GM10847 (cell line): Measurements from ENCODE around the gene RAB21.

Source experiments
- POLR2A ChIP-seq: IDR thresholded peaks from 2 replicates; pipeline ENCODE4 v1.6.1; 2011; ENCODE audit not compliant: insufficient read length; ENCODE audit errors: extremely low read depth

Gene RAB21

DNA sequence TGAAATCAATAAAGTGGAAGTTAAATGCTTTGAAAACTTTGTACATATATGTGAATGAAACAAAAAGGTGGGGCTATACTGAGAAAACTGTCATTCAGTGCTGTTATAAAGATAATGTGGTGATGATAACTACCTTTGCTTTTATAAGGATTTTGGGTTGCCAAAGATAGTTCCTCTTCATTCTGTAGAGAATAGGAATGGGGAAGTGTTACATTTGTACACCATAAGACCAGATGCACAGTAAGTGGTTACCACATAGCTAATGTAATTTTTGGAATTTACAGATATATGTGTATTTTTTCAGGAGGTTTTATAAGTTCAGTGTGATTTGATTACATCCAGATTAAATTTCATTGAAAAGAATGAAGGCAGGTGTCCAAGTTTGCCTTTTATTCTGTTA, 18.1 kb downstream of the RAB21 start:
- no peak for TF ChIP-seq POLR2A

DNA sequence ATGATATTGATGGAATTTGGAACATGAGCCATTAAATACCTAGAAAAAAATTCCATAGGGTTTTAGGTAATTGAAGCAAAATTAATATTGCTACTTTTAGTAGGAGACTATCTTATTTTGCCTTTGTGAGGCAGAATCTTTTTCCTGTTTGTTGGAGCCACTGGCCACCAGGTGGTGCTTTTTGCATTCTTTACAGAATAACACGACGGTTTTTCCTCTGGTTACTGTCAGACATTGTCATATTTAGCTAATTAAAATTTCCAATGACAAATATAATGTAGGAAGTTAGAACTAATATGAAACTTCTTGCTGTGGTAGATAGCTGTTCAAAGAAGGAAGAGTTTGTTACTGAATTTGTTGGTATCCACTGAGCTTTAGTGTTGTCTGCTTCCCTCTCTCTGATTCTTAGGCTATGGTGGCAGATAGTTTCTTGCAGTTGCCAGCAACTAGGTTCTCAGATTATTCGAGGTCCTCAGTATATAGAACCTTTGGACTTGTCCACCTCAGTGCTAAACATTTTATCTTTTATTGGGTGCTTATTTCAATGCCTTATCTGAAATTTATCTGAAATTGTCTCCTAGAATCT, 25.7 kb downstream of the RAB21 start:
- TF ChIP-seq POLR2A: no peak

DNA sequence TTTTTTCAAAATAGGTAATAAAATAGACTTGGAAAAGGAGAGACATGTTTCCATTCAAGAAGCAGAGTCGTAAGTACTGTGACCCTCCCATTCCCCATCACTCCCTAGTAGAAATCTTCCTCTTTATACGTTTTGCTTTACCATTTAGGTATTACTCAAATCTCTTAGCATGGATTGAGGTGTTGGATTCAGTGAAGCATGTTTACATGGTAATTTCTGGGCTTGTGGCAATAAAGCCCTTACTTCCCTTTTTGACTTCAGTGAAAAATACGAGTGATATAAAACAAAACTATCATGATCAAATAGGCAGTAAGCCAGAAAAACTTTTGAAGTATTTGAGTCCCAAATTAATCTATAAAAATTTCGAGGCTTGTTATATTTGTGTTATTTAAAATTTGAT, 27.4 kb downstream of the RAB21 start:
- no peak for TF ChIP-seq POLR2A

DNA sequence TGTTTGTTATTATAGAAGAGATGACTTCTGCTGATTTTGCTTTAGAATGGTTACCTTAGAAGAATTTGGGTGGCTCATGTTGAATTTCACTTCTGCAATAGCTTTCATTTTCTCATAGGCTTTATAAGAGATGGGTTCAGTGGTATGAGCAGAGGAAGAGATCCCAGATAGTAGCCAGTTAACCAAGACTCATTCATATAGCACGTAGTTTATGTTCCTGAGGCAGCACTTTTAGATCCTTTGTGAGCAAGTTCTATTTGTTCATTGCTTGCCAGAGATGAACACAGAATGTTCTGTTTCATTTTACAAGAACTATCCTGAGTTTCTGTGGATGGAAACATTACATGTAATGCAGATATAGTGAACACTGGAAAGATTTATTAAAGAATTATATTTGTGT, 32.2 kb downstream of the RAB21 start:
- no peak for TF ChIP-seq POLR2A

DNA sequence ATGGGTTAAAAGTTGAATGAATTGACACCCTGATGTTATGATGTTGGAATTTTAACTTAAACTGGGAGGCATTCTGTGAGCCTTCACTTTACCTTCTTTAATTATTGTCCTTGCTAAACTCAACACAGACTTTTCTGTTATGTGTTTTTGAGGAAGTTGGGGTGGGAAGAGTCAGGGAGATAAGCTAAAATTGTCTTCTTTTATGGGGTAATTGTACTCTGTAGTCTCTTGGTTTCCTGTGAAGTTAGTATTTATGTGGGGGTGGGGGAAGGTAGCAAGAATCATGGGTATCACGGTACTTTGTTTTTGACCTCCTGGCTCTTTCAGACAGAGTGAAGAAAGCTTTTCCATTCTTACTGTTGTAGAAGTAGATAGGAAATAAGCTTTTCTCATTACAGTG, 32.9 kb downstream of the RAB21 start:
- TF ChIP-seq POLR2A: no peak

DNA sequence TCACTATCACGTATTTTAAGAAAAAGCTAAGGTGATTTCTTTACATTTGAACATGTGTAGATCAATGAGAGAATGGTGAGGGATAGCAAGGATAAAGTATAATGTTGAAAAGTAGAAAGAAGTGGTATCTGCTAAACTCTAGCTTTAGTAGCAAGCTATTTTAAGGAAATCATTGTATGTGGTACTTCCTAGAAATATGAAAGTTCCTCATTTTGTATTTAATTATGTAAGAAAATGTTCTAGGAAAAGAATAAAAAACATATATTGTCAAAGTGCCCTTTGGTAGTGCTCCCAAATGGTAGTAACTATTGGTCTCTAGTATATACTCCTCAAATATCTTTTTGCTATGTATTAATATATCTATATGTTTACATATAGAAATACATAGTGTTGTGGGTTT, 35.7 kb downstream of the RAB21 start:
- TF ChIP-seq POLR2A: no peak

DNA sequence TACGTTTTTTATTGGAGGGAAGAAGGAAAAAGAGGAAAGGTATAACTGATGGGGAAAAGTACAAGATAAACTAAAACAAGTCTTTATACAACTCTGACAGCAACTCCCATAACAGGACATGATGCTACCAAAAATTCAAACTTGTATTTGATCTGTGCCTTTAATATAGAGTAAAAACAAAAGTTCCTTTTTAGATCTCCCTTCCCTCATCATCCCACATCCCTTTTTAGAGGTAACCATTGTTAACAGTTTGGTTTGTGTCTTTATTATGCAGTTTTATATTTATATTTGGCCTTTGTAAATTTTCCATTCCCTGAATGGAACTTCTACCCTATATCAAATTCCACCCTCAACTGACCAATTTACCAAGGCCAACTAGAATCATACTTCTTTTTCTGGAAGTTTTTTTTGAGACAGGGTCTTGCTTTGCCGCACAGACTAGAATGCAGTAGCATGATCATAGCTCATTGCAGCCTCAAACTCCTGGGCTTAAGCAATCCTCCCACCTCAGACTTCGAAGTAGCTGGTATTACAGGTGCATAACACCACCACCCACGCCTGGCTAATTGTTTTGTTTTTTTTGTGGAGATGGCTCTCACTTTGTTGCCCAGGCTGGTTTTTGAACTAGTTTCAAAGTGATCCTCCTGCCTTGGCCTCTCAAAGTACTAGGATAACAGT, 36.9 kb downstream of the RAB21 start:
- no peak for TF ChIP-seq POLR2A

DNA sequence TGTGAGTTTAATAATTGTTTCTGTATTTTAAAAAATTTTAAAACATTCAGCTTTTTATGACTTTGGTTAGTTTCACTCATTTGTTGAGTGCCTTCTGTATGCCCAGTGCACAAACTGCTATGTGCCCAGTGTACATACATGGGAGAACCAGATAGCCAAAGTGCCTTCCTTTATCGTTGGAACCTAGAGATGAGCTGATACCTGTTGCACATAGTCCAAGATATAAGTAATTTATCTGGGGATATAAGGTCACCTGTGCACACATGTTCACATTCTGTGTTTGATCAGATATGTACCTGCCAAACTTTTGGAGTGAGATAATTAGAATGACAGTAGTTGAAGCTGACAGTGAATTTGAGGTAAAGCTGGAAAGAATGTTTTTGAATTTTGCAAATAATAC, 37.9 kb downstream of the RAB21 start:
- no peak for TF ChIP-seq POLR2A

DNA sequence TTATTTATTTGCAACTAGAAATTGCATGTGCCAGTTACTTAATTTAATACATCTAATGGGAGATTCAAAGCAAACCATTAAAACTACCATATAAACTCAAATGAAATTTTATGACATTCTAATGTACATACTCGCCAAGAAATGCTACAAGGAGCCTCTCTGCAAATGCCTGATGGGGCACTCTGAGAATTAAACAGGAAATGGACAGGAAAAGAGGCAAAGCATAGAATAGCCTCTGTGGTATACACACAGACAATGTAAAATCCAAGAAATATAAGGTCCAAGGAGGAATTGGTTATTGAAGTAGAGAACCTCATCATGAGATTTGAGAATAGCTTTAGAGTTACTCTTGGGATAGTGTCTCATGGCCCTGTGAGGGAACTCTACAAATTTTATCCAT, 41.2 kb downstream of the RAB21 start:
- no peak for TF ChIP-seq POLR2A

DNA sequence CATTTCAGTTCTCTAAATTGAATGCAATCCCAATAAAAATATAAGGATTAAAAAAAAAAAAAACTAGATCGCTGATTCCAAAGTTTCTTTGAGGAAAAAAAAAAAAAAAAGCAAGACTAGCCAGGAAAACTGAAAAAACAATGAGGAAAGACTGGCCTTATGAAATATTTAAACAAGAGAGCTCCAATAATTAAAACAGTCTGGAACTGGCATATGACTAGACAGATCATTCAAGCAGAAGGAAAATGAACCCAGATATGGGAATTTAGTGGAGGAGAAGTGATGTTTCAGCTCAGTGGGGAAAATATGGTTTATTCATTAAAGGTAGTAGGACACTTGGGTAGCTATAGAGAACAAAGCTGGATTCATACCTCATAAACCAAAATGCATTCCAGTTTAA, 42.9 kb downstream of the RAB21 start:
- TF ChIP-seq POLR2A: no peak

DNA sequence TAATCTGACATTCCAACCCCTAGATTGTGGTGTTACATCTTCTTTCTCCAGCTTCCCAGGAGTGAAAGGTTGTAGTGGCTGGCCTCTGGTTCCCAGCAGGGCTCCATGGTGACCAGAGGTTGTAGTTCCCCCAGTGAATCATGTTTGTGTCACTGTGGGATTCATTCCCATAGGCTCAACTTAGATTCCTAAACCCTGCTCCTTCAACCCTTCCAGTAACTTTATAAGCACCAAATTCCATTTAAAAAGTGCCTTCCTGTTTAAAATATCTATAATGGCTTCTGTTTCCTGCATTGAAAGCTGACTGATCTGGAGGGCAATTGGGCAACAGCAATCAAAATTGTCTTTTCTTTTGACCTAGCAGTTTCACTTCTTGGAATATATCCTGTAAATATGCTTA, 44.4 kb downstream of the RAB21 start:
- TF ChIP-seq POLR2A: no peak

DNA sequence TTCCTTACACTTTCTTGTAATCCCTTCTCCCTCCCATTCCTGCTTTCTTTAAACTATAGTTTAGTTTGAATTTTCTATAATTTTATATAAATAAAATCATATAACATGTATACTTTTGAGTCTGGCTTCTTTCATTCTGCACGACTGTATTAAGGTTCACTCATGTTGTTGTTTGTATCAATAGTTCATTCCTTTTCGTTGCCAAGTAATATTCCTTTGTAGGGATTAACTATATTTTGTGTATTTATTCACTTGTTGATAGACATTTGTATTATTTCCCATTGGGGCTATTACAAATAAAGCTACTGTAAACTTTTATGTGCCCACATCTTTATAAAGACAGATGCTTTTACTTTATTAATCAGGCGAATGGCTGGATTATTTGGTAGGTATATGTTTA, 45.5 kb downstream of the RAB21 start:
- no peak for TF ChIP-seq POLR2A

DNA sequence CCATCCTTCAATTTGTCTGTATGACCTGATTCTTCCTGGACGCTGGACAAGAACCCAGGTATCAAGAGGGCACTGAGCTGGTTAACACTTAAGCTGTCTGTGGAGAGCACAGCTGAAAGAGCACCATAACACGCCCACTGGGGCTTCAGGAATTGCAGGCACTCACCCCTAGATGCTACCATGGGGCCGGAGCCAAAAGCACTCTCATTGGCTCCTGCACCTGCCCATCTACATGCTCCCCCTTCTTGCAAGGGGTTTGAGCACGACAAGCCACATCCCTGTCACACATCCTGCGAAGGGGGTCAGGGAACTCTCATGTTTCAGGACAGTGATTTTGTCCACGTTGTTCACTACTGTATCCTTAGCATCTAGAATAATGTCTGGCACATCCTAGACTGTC, 49.8 kb downstream of the RAB21 start:
- TF ChIP-seq POLR2A: no peak

DNA sequence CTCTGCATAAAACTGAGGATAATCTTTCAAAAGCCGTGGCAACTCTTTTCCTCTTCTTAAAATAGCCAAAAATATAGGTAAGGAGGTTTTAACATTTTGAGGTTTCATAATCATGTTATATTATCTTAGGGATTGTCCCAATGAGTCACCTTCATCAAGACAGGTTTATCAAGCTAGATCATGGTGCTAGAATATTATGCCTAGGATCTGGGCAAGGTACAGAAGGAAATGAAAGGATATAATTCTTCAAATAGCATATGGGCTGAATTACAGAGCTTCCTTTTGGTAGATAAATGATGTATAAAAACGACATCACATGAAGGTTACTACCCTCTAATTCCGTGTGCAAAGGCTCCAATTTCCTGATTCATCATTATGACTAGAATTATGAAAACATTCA, 56.3 kb downstream of the RAB21 start:
- no peak for TF ChIP-seq POLR2A

DNA sequence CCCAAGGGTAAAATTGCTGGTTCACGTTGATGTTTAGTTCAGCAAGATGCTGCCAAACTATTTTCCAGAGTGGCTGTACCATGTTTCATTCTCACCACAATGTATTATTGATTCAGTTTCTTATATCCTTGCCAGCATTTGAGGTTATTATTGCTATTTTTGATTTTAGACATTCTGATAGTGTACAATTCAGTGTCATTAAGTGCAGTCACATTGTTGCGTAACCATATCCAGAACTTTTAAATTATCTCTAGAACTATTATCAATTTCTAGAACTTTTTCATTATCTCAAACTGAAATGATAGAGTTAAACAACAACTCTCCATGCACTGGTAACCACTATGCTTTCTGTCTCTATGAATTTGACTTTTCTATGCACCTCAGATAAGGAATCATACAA, 74.2 kb downstream of the RAB21 start:
- no peak for TF ChIP-seq POLR2A

DNA sequence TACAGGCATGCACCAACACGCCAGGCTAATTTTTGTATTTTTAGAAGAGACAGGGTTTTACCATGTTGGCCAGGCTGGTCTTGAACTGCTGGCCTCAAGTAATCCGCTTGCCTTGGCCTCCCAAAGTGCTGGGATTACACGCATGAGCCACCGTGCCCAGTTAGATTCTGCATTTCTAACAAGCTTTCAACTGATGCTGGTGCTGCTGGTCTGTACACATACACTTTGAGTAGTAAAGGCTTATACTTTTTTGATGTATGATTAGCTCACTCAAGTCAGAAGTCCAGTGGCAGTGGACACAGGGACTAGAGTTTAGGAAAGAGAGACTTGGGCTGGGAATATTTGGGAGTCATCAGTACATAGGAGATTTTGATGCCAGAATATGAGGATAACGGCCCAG, 82.7 kb downstream of the RAB21 start:
- TF ChIP-seq POLR2A: no peak

DNA sequence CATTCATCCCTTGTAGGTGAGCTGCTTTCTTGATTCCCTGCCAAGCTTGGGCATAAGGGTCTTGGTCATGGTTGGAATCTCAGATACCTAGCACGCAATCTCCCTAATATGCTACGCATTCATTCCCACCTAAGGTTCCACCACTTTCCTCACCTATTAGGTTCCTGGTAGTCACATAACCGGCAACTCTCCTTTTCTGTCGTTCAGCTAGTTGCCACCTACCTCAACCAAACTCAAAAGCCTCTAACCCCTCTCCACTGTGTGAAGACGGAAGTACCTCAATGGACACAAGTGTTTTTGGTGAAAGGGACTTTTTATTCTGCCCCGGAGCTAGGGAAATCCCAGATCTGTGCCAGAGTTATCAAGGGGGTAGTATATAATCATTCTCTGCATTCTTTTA, 83.6 kb downstream of the RAB21 start:
- TF ChIP-seq POLR2A: no peak
